Right lobe of liver (tissue), 6 donors: ENCODE data around the gene WT1. TPM values are rescaled to one million over a fixed set of nuclear protein-coding genes. Genes with fewer than 3 reads are reported as not detected.

Experiments
- ATAC-seq, 4 donors: fragments of 200-7000 bp; cut with Tn5 transposase; one replicate each; pipeline ENCODE4 v1.9.1; 2020; ENCODE audit warnings: mild to moderate bottlenecking in 4 of 4, moderate library complexity in 4 of 4
- DNase-seq, 3 donors: peaks; one replicate each; pipeline ENCODE4 v3.0.0-alpha.2; 2020
- H3K27ac ChIP-seq, 3 donors: fragments of 200-600 bp; one replicate each; pipeline ENCODE4 v1.8.0; 2022
- H3K27me3 ChIP-seq, 2 donors: fragments of 200-600 bp; one replicate each; pipeline ENCODE4 v1.8.0; 2022
- H3K36me3 ChIP-seq, 4 donors: fragments of 200-600 bp; sonication (generic) in 1 of 4; one replicate each; pipeline versions ENCODE4 v1.5.1 to v1.8.0; 2017 to 2022; ENCODE audit warnings: control low read depth in 1 of 4
- H3K4me1 ChIP-seq, 4 donors: fragments of 200-600 bp; sonication (generic) in 1 of 4; one replicate each; pipeline versions ENCODE4 v1.5.1 to v1.8.0; 2017 to 2022; ENCODE audit warnings: control low read depth in 1 of 4
- H3K4me3 ChIP-seq, 3 donors: fragments of 200-600 bp; one replicate each; pipeline ENCODE4 v1.8.0; 2022
- H3K9me3 ChIP-seq, 4 donors: fragments of 200-600 bp; sonication (generic) in 1 of 4; one replicate each; pipeline versions ENCODE4 v1.5.1 to v1.8.0; 2017 to 2022; ENCODE audit warnings: control low read depth in 1 of 4
- POLR2A ChIP-seq: fragments of 450-650 bp; IDR thresholded peaks from one replicate; pipeline ENCODE4 v1.6.1; 2017; ENCODE audit warnings: antibody characterized with exemption, mild to moderate bottlenecking
- WGBS: methylation state at CpG from one replicate; pipeline ENCODE4 v1.1.6; 2018; ENCODE audit warnings: low coverage, low lambda C conversion rate; ENCODE audit not compliant: insufficient coverage; ENCODE audit errors: missing lambda C conversion rate; 5-methylcytosine and 5-hydroxymethylcytosine counted together
- intact Hi-C, 2 donors: fragments of 100-400 bp; cut with DNase I; formaldehyde crosslinking; loops; one replicate each; pipeline versions ENCODE4 v1.11.2 to v1.14.1; 2022
- total RNA-seq, 6 experiments: library from RNA; depleted of rRNA in 2 of 6; stranded (reverse); fragments of >200 nt in 2 of 6; fragmentation: NEBNext Ultra II Directional in 3 of 6; extraction: Animal tissue kit (Norgen Biotek cat#: 25700) in 3 of 6; gene quantifications; one replicate each; pipeline versions ENCODE4 v1.1.0 to v1.2.4, GENCODE V29; 2016 to 2023
- TF ChIP-seq, protein P1 (sequence below), 4 donors: fragments of 200-600 bp in 3 of 4; fragments of 450-650 bp in 1 of 4; IDR thresholded peaks; one replicate each; pipeline versions ENCODE4 v1.5.1 to v1.8.0; 2016 to 2022; ENCODE audit warnings: antibody characterized with exemption in 4 of 4, mild to moderate bottlenecking in 2 of 4
- donor health status: DM: no; HTN: yes; CAD: no.
- donor health status: DM: no; HTN: no; CAD: no.
- donor health status: DM: no; HTN: no; CAD: no.
- donor health status: DM: no; HTN: yes; CAD: no.
- donor health status: DM: no; HTN: yes; CAD: no.

WT1 gene
- total RNA-seq, 6 experiments from 2014 or later = 0.07 to 0.99 (median 0.51) TPM; not detected in 3

DNA sequence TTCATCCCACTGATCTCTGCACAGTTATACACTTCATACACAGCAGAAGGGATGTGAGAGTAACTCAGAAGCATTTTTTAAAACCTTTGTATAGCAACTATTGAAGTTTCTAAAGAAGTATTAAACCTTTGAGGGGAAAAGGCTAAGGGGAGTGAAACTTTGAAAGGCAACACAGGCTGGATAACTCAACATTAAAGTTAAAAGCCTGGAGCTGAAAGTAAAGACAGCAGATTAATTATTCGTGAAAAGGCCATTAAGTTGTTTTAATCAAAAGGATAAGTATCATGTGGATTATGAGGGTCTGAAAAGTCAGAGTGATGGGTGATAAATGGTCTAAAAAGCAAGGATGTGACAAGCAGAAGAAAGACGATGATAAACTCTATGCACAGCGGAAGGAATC lies 17.5 kb downstream of the WT1 start:
- Histone ChIP-seq H3K27me3 (no peaks in the 10 kb centered on the region), H3K9me3 (no peaks in the 10 kb centered on the region), H3K27ac (no peak overlapping the region), H3K4me3 (no peak overlapping the region), H3K4me1 (no peaks in the 10 kb centered on the region), H3K36me3 (no peaks in the 10 kb centered on the region)
- DNase-seq (no peak), ATAC-seq (no peak)
- intact Hi-C loops = no loop called here
- TF ChIP-seq, protein P1, sequence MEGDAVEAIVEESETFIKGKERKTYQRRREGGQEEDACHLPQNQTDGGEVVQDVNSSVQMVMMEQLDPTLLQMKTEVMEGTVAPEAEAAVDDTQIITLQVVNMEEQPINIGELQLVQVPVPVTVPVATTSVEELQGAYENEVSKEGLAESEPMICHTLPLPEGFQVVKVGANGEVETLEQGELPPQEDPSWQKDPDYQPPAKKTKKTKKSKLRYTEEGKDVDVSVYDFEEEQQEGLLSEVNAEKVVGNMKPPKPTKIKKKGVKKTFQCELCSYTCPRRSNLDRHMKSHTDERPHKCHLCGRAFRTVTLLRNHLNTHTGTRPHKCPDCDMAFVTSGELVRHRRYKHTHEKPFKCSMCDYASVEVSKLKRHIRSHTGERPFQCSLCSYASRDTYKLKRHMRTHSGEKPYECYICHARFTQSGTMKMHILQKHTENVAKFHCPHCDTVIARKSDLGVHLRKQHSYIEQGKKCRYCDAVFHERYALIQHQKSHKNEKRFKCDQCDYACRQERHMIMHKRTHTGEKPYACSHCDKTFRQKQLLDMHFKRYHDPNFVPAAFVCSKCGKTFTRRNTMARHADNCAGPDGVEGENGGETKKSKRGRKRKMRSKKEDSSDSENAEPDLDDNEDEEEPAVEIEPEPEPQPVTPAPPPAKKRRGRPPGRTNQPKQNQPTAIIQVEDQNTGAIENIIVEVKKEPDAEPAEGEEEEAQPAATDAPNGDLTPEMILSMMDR (IDR thresholded peaks at IDR 0.05) = no peak
- TF ChIP-seq POLR2A = no peak
- WGBS = 63% methylated on average over 3 of the region's 3 CpGs

DNA sequence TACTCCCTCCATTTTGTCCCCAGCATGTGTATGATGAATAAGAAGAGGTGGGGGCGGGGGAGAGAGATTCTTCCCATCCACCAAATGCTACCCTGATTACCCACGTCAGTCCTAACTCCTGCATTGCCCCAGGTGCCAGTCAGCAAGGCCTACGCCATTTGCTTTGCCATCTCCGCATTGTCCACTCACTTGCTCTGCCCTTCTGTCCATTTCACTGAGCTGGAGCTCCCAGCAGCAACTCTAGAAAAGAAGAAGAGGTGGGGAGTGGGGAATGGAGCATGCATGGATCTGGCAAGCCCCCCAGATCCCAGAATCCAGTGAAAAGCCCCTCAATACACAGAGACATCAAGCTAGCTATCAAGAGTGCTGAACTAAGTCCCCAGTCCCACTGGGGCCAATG lies 19.0 kb downstream of the WT1 start:
- no peak for TF ChIP-seq POLR2A
- TF ChIP-seq, protein P1 (IDR thresholded peaks at IDR 0.05) = no peak
- no peaks in the 10 kb centered on the region for H3K36me3 ChIP-seq
- no peaks in the 10 kb centered on the region for H3K27me3 ChIP-seq
- no peak overlapping the region for H3K4me3 ChIP-seq
- no peaks in the 10 kb centered on the region for H3K4me1 ChIP-seq
- ATAC-seq (no peak), DNase-seq (no peak)
- H3K9me3 ChIP-seq = no peaks in the 10 kb centered on the region
- no peak overlapping the region for H3K27ac ChIP-seq
- WGBS = 58% methylated on average over 3 of the region's 4 CpGs
- intact Hi-C loops = no loop called here

DNA sequence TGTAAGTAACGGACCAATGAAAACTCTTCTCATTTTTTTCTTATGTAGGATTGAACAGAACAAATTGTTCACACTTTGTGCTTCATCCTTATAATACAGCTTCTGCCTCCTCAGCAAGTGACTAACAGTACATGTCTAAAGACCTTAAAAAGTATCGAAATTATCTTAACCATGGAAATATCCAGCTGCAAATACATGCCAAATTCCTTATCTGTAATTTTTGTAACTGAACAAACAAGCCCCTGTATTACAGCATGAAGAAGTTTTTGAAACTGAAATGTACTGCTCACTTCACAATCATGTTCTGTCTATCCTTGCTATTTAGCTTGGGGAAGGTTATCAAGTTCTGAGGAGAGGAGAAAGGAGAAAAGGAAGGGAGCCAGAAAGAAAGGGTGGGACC lies 20.4 kb downstream of the WT1 start:
- no peak for ATAC-seq
- no peak for DNase-seq
- H3K36me3 ChIP-seq = no peaks in the 10 kb centered on the region
- H3K27ac ChIP-seq = no peak overlapping the region
- H3K9me3 ChIP-seq = no peaks in the 10 kb centered on the region
- no peaks in the 10 kb centered on the region for H3K27me3 ChIP-seq
- TF ChIP-seq, protein P1 (IDR thresholded peaks at IDR 0.05) = no peak
- no peak for TF ChIP-seq POLR2A
- intact Hi-C loops = no loop called here
- 39% methylated on average over 2 of the region's 2 CpGs for WGBS
- H3K4me1 ChIP-seq = no peaks in the 10 kb centered on the region
- no peak overlapping the region for H3K4me3 ChIP-seq

DNA sequence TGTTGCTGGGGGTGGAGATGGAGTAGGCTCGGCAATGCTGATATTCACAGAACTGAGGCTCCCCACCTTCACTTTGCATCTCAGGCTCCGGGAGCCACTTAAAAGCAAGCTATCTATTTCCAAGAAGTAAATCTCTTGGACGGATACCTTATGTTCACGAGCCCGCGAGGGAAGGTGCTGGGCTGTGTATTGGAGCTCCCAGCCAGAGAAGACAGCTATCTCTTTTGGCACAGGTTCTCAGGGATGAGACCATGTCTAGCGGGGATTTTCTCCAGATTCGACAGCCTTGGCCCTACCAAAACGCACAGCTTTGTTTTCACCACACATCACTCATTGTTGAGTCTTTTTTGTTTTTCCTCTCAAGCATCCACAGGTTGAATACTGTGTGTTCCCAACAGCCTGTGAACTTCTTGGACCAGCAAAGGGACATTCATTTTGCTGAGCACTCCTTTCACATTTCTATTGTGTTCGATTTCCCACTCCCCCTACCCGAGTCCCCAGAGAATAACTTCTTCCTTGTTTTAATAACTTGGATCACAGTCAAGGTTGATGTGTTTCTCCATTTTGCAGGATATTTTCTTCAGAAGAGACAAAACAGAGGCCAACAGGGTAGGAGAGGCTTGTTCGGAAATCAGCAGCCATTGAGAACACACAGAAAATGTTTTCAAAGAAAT lies 23.3 kb downstream of the WT1 start:
- intact Hi-C loops = no loop called here
- no peak for DNase-seq
- Histone ChIP-seq H3K27ac (no peak overlapping the region), H3K27me3 (no peaks in the 10 kb centered on the region), H3K36me3 (no peaks in the 10 kb centered on the region), H3K4me3 (no peak overlapping the region), H3K9me3 (no peaks in the 10 kb centered on the region), H3K4me1 (no peaks in the 10 kb centered on the region)
- TF ChIP-seq, protein P1 (IDR thresholded peaks at IDR 0.05) = no peak
- ATAC-seq = no peak
- 52% methylated on average over 11 of the region's 12 CpGs for WGBS

DNA sequence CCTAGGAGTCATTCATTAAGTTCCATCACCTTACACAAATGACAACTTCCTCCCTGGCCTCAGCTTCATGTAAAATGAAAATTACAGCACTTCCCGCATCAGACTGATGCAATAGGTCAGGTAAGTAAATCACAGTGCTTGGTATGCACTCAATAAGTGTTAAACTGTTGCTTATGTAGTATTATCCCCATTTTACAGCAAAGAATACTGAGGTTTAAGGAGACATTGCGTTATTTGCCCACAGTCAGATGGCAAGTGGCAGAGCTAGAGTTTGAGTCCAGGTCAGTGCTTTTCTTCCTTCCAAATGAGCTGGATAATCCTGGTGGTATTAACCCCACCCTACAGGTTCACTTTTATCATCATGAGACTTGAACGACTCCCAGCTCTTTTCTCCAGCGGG lies 29.7 kb downstream of the WT1 start:
- no peak overlapping the region for H3K27ac ChIP-seq
- no peaks in the 10 kb centered on the region for H3K9me3 ChIP-seq
- H3K4me3 ChIP-seq = no peak overlapping the region
- ATAC-seq = no peak
- no peak for DNase-seq
- H3K36me3 ChIP-seq = no peaks in the 10 kb centered on the region
- WGBS = 47% methylated on average over 4 of the region's 4 CpGs
- no peaks in the 10 kb centered on the region for H3K4me1 ChIP-seq
- no peaks in the 10 kb centered on the region for H3K27me3 ChIP-seq
- TF ChIP-seq POLR2A = no peak
- TF ChIP-seq, protein P1 (IDR thresholded peaks at IDR 0.05) = no peak
- intact Hi-C loops = no loop called here
